Stimulated activated CD8-positive, alpha-beta memory T cell treated with anti-CD3 and anti-CD28 coated beads, Interleukin-12 subunit alpha, Interleukin-12 subunit beta, amount 100 ng/mL, for 24 hours (primary cell): ENCODE measurements around the gene ACTN4.
"Not testable (repeated sequence)": the region's sequence is repeated elsewhere in the genome, so short reads cannot be mapped to it uniquely, and the experiment has no call there.

Experiments used
- DNase-seq: peaks from one replicate; pipeline ENCODE4 v3.0.0-alpha.2; 2020; ENCODE audit errors: extremely low read depth

Gene ACTN4

DNA sequence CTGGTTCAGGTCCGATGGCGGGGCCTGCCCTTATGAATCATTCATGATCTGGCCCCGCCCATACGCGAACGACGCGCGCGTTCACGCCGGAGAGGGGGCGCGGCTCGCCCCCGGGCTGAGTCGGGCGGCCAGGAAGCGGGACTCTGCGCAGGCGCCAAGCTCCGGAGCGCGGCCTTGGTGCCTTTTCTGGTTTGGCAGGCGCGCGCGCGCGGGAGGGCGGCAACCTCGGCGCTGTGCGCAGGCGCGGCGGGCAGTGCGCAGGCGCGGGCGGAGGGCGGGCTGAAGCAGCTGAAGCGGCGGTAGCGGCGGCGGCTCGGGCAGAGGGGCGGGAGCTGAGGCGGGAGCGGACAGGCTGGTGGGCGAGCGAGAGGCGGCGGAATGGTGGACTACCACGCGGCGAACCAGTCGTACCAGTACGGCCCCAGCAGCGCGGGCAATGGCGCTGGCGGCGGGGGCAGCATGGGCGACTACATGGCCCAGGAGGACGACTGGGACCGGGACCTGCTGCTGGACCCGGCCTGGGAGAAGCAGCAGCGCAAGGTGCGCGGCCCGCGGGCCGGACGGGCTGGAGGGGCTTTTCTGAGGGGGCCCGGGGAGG is at the start of gene ACTN4:
Gene ACTN4, plus strand, starts transcription at position 282 of the 598 bp plus-strand sequence. Its CDS starts 97 bp downstream, at position 379.
- DNase-seq: peak; percentile 99

- no peak for DNase-seq
These were observed 47.7 kb upstream of the ACTN4 start for GRCh38 chr19:38599722-38600121.

DNA sequence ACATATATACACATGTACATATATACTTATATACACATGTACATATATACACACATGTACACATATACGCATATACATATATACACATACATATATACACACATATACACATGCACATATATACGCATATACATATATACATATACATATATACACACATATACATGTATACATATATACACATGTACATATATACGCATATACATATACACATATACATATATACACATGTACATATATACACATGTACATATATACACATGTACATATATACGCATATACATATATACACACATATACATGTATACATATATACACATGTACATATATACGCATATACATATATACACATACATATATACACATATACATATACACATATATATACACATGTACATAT is 44.6 kb upstream of the ACTN4 start:
- DNase-seq: not testable (repeated sequence)

- no peak for DNase-seq
These were observed 41.3 kb upstream of the ACTN4 start for GRCh38 chr19:38606131-38606530.

DNA sequence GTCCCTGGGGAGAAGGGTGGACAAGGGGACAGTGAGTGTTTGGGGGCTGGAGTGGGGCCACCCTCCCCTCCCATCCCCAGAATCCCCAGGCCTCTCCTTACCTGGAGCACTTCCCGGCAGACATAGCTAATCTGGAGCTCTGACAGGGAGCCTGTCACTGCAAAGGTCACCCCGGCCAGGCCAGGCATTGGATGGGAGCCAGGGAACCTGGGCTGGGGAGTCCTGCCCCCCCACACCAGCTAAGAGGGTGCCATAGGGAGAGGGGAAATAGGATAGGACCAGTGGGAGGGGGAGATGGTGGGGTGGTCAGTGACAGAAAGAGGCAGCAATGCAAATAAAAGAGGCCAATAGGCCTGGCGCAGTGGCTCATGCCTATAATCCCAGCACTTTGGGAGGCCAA is 33.2 kb upstream of the ACTN4 start:
- DNase-seq: no peak

DNA sequence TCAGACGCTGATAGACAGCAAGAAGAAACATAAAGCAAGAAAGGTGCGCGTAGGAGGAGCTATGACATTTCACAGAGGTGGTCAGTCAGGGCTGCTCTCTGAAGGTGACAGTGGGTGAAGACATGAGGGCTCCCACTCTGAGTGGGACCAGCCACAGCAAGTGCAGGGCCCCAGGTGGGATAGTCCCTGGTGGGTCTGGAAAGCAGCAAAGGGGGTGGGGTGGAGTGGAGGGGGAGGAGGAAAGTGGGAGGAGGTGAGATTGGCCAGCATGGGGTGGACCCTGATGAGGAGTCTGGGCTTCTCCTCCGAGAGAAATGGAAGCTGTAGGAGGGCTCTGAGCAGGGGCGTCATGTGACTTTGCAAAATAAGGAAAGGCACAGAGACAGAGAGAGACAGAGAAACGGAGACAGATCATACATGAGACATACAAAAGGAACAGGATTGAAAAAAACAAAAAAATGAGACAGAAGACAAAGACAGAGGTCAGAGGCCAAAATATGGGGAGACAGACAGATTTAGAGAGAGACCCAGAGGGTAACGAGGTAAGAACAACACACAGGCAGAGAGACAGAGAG is 32.4 kb upstream of the ACTN4 start:
- no peak for DNase-seq

DNA sequence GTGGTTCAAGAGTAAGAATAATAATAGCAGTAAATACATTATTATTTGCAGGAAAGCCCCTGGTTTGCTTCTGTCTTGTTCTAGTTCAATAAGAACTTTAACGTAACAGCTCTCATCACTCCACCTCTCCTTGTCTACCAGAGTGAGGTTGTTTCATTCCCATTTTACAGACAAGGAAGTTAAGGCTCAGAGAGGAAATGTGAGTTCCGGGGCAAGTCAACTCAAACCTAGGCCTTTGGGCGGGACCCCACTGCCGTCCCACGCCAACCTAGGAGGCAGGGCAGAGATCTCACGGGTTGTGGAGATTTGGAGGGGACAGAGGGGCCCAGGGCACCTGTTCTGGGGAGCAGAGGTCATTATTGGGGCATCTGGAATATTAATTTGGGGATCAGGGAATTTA is 31.2 kb upstream of the ACTN4 start:
- DNase-seq: no peak

GRCh38 chr19:38617283-38617763 is 30.1 kb upstream of the ACTN4 start:
- DNase-seq: no peak

DNA sequence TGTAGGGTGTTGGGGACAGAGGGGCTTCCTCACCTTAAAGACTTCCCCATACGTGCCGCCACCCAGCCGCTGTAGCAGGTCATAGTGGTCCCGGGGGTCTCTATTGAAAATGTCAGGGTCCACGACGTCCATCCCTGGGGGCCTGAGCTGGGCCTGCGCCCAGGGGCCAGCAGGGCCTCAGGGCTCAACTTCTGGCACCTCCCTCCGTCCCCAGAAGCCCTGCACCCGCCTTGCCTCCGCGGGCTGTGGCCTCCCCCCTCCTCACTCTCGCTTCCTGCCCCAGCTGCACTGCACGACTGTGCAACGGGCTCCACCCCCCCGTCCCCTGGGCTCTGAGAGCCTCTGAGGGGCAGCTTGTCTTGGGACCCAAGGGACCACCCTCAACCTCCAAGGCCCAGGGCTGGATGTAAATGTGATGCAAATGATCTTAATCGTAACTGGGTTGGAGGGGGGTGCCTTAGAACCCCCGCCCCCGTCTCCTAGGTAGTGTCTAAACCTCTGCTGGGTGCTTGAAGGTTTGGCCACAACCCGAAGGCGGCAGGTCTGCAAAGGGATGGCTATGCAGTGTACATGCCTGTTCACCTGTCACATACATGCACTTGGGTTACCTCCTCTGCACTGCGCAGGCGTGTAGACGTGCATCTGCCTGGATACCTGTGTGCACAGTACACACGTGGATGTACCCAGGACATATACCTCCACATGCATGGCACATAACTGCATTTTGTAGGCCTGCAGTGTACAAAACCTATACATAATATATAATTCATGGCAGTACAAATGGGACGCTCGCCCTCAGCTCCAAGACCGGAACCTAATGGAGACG is 29.5 kb upstream of the ACTN4 start, which contains the start of gene MAP4K1:
Gene MAP4K1, minus strand, starts transcription at position 190 of the 826 bp plus-strand sequence. Its CDS starts 58 bp downstream, at position 132.
- DNase-seq: peak; percentile 49

DNA sequence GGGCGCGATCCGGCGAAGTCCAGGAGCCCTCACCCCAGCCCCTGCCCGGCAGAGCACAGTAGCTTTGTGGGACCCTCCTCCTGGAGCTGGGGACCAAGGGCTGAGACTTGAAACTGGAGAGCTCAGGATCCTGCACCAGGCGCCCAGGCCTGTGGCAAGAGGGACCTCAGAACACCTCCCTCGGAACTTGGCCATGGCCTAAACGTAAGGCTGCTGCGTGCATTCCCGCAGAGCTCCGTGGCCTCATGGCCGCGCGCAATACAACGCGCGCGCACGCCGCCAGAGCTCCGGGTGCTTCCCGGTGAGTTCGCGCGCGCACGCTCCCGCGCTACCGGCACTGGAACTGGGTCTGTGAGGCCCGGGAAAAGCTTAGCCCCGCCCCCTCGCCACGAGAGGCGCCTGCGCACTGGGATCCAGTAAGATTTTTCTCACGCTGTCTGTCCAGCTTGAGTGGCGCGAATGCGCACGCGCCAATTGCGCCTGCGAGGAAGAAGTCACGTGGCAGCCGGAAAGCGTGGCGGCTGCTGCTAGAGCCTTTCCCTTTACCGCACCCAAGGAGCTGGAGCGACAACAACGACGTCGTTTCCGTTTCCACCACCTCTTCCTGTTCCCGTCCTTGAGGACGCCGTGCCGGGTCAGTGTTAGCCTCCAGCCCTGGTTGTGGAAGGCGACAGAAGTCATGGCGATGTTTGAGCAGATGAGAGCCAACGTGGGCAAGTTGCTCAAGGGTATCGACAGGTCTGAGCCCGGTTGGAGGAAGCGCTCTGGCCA is 28.7 kb upstream of the ACTN4 start, which contains the start of gene EIF3K:
Gene EIF3K, plus strand, starts transcription at position 599 of the 771 bp plus-strand sequence. Its CDS starts 81 bp downstream, at position 680.
- peak; percentile 93 for DNase-seq

DNA sequence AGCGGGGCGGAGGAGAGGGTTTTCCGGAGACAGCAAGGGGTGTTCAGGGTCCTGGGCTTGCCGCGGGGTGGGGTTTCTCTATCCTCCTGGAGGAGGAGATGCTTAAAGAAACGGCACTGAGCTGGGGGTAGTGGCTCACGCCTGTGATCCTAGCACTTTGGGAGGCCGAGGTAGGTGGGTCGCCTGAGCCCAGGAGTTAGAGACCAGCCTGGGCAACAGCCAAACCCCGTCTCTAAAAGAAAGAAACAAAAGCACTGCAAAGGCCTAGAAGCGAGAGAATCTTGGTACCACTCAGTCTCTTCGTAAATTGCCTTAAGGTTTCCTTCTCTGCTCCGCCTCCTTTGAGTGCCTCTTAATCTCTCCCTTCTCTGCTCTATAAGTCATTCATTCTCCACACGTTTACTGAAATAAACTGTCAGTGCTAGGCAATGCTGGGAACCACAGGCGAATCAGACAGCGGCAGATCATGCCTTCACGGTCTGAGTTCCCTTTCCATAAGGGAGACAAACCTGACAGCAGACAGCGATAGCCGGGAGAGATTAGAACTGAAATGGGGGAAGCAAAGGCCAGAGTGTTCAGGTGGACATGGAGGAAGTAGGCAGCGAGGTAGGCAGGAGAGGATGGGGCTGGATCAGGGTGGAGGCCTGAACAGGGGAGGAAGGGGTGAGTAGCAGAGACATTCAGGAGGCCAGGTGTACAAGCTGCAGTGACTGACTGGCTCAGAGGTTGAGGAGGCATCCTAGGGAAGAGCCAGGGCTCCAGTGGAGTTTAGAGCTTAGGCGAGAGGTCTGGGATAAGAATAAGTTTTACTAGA is 27.9 kb upstream of the ACTN4 start:
- no peak for DNase-seq

- no peak for DNase-seq
These were observed 22.6 kb upstream of the ACTN4 start for GRCh38 chr19:38624822-38625221.

DNA sequence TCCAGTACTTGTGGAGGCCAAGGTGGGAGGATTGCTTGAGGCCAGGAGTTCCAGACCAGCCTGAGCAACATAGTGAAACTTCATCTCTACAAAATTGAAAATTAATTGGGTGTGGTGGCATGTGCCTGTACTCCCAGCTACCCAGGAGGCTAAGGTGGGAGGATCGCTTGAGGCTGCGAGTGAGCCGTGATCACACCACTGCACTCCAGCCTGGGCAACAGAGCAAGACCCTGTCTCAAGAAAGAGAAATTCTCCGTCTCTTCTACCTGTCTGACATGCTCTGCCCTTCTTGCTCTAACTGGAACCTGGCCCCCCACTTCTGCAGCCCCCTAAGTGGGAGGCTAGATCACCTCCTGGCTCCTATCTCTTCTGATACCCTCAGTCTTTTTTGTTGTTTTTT is 21.0 kb upstream of the ACTN4 start:
- DNase-seq: no peak

- DNase-seq: no peak
These were observed 17.9 kb upstream of the ACTN4 start for GRCh38 chr19:38629568-38629967.

- DNase-seq: not testable (repeated sequence)
These were observed 16.1 kb upstream of the ACTN4 start for GRCh38 chr19:38631301-38631700.

DNA sequence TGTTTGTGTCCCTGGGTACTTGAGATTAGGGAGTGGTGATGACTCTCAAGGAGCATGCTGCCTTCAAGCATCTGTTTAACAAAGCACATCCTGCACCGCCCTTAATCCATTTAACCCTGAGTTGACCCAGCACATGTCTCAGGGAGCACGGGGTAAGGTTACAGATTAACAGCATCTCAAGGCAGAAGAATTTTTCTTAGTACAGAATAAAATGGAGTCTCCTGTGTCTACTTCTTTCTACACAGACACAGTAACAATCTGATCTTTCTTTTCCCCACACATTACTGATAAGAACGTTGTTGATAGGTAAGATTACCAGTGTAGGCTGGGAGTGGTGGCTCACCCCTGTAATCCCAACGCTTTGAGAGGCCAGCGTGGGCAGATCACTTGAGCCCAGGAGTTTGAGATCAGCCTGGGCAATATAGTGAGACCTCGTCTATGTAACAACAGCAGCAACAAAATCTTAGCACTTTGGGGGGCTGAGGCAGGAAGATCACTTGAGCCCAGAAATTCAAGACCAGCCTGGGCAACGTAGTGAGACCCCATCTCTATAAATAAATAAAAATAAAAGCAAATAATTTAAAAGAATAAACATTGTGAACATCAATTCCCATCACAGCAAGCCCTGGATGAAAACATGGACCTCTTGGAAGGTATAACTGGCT is 15.5 kb upstream of the ACTN4 start:
- DNase-seq: not testable (repeated sequence)

DNA sequence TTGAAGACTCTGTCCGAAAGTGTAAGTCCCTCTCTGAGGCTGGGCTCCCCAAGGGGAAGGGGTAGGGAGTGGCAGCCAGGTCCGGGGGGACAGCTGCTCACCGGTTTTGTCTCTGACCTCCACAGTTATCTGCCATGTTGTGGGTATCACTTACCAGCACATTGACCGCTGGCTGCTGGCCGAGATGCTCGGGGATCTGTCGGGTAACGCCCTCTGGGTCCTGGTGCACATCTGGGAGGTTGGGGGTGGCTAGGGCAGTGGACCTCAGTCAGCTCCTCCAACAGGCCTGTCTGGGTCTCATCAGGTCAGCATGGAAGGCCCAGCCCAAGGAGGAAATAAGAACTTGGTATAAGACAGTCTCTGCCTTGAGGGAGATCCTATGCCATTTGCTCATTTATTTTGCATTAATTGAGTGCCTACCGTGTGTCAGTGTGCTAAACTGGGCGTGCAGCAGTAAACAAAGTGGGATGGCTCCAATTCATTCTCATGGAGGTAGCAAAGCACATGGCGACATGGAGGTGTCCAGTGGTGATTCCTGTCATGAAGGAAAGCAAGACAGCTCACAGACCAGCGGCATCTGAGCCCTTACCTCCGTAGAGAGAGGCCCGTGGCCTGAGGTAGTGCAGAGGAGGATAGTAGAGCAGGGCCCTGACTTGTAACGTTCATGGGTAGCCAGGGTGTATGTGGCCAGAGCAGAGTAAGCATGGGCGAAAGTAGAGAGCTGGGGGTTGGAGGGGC is 14.8 kb upstream of the ACTN4 start:
- no peak for DNase-seq

DNA sequence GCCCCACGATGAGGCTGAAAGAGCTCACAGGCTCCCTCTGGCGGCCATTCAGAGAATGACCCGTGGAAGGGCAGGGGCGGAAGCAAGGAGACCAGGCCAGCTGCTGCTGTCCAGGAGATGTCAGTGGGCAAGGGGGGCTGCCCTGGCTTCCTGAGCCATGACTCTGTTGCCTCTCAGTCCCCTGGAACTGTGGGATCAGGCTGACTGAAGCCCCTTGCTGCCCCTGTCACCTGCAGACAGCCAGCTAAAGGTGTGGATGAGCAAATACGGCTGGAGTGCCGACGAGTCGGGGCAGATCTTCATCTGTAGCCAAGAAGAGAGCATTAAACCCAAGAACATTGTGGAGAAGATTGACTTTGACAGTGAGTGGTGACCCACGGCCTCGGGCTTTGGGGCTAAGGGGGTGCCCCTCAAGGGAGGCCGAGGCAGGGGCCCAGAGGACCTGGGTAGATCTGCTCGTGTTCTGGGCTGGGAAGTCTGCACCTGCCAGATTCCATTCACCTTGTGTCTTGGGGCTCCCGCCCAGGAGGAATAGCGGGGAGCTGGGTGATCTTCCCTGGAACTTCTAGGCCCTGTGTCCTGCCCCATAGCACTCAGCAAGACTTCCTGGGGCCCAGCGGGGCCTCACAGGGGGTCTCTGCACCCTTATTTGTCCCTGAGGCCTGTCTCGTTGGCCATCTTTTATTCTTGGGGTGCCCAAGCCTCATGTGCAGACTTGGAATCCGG is 12.5 kb upstream of the ACTN4 start:
- no peak for DNase-seq
